ENCODE measurements around the gene MLF1.

- TF ChIP-seq, protein P1, sequence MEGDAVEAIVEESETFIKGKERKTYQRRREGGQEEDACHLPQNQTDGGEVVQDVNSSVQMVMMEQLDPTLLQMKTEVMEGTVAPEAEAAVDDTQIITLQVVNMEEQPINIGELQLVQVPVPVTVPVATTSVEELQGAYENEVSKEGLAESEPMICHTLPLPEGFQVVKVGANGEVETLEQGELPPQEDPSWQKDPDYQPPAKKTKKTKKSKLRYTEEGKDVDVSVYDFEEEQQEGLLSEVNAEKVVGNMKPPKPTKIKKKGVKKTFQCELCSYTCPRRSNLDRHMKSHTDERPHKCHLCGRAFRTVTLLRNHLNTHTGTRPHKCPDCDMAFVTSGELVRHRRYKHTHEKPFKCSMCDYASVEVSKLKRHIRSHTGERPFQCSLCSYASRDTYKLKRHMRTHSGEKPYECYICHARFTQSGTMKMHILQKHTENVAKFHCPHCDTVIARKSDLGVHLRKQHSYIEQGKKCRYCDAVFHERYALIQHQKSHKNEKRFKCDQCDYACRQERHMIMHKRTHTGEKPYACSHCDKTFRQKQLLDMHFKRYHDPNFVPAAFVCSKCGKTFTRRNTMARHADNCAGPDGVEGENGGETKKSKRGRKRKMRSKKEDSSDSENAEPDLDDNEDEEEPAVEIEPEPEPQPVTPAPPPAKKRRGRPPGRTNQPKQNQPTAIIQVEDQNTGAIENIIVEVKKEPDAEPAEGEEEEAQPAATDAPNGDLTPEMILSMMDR (IDR thresholded peaks at IDR 0.05): no peak
- no peak for TF ChIP-seq POLR2A (IDR thresholded peaks at IDR 0.05)
- no peak for TF ChIP-seq POLR2AphosphoS5 (IDR thresholded peaks at IDR 0.05)
These were observed 1.7 kb downstream of the MLF1 start for GRCh38 chr3:158572766-158573060.
